SK-N-SH (cell line): Measurements from ENCODE around the gene TREML4. TPM values are rescaled to one million over a fixed set of nuclear protein-coding genes. Genes with fewer than 3 reads are reported as not detected.

Experiments used
- CTCF ChIA-PET: fragments of 300-600, 350-600 bp; formaldehyde crosslinking; extraction: SDS; loops from one replicate; lab custom pipeline; 2021; lab: Yijun Ruan, JAX
- POLR2A ChIA-PET: fragments of 350-600 bp; sonication (Branson Sonifier 250); formaldehyde crosslinking; extraction: SDS; loops from one replicate; lab custom pipeline; 2020; ENCODE audit warnings: antibody characterized with exemption, inconsistent platforms; lab: Yijun Ruan, JAX
- DNase-seq: peaks from one replicate; pipeline ENCODE4 v3.0.0; 2012
- H2AFZ ChIP-seq: fragments of 200-600 bp; sonication (generic); 2 replicates; pipeline ENCODE4 v1.8.1; 2016; ENCODE audit warnings: antibody characterized with exemption, mild to moderate bottlenecking, low read depth
- H3F3A ChIP-seq: fragments of 200-600 bp; sonication (generic); replicated peaks from 2 replicates; pipeline ENCODE3; 2016; ENCODE audit warnings: antibody characterized with exemption, mild to moderate bottlenecking; ENCODE audit not compliant: insufficient read depth
- H3K27ac ChIP-seq, 2 experiments: fragments of 200-500 bp in 1 of 2; fragments of 200-600 bp in 1 of 2; sonication (Bioruptor generic) in 1 of 2; sonication (generic), shearing (Covaris generic) in 1 of 2; 2 replicates each; pipeline versions ENCODE4 v1.5.1 to v1.6.1; 2014 to 2016; ENCODE audit warnings: low read depth in 2 of 2, inconsistent platforms in 1 of 2, low read length in 1 of 2, mild to moderate bottlenecking in 1 of 2, mixed read lengths in 1 of 2
- H3K27me3 ChIP-seq: fragments of 200-600 bp; sonication (generic), shearing (Covaris generic); 2 replicates; pipeline ENCODE4 v1.6.1; 2016; ENCODE audit warnings: mixed run types; ENCODE audit not compliant: insufficient read depth
- H3K36me3 ChIP-seq, 2 experiments: fragments of 200-500 bp in 1 of 2; fragments of 200-600 bp in 1 of 2; sonication (Bioruptor generic) in 1 of 2; sonication (generic) in 1 of 2; replicated peaks in 1 of 2; 2 replicates each; pipeline versions ENCODE3 to v1.5.1; 2014 to 2016; ENCODE audit warnings: low read length in 1 of 2, mild to moderate bottlenecking in 1 of 2; ENCODE audit not compliant: insufficient read depth in 2 of 2, control insufficient read depth in 1 of 2
- H3K4me1 ChIP-seq, 2 experiments: fragments of 200-500 bp in 1 of 2; fragments of 200-600 bp in 1 of 2; sonication (Bioruptor generic) in 1 of 2; sonication (generic), shearing (Covaris generic) in 1 of 2; 2 replicates each; pipeline versions ENCODE4 v1.5.1 to v1.6.1; 2014 to 2016; ENCODE audit warnings: low read depth in 1 of 2, low read length in 1 of 2, mixed run types in 1 of 2; ENCODE audit not compliant: insufficient read depth in 2 of 2, control insufficient read depth in 1 of 2
- H3K4me2 ChIP-seq: fragments of 200-600 bp; sonication (generic), shearing (Covaris generic); 2 replicates; pipeline ENCODE4 v1.6.1; 2017; ENCODE audit warnings: mixed run types
- H3K4me3 ChIP-seq, 2 experiments: fragments of 200-500 bp in 1 of 2; fragments of 200-600 bp in 1 of 2; sonication (Bioruptor generic) in 1 of 2; sonication (generic), shearing (Covaris generic) in 1 of 2; 2 replicates each; pipeline versions ENCODE4 v1.5.1 to v1.8.1; 2014 to 2016; ENCODE audit warnings: low read depth in 2 of 2, inconsistent platforms in 1 of 2, low read length in 1 of 2, mild to moderate bottlenecking in 1 of 2, mixed read lengths in 1 of 2, moderate library complexity in 1 of 2
- H3K79me2 ChIP-seq: fragments of 200-600 bp; sonication (generic); 2 replicates; pipeline ENCODE4 v1.8.1; 2017; ENCODE audit warnings: mild to moderate bottlenecking; ENCODE audit not compliant: insufficient read depth
- H3K9ac ChIP-seq: fragments of 200-600 bp; sonication (generic); 2 replicates; pipeline ENCODE4 v1.6.1; 2017; ENCODE audit warnings: mixed run types
- H3K9me2 ChIP-seq: fragments of 200-600 bp; sonication (generic); 2 replicates; pipeline ENCODE4 v1.6.1; 2017; ENCODE audit warnings: mixed run types
- H3K9me3 ChIP-seq: fragments of 200-600 bp; sonication (generic); 2 replicates; pipeline ENCODE4 v1.6.1; 2017; ENCODE audit warnings: mixed run types, mild to moderate bottlenecking, moderate library complexity
- H4K20me1 ChIP-seq: fragments of 200-600 bp; sonication (generic); 2 replicates; pipeline ENCODE4 v1.6.1; 2017; ENCODE audit warnings: mild to moderate bottlenecking, mixed run types; ENCODE audit not compliant: insufficient read depth
- CTCF ChIP-seq: fragments of 200-600 bp; sonication (generic); IDR thresholded peaks from 2 replicates; pipeline ENCODE4 v1.6.1; 2017; ENCODE audit warnings: antibody characterized with exemption, mild to moderate bottlenecking, moderate library complexity
- EZH2phosphoT487 ChIP-seq: fragments of 200-600 bp; sonication (generic); IDR thresholded peaks from 2 replicates; pipeline ENCODE4 v1.6.1; 2017; ENCODE audit warnings: low read depth, mixed run types, mild to moderate bottlenecking, antibody characterized with exemption, moderate library complexity, borderline replicate concordance
- FOSL2 ChIP-seq: IDR thresholded peaks from 2 replicates; pipeline ENCODE4 v1.4.0; 2012; ENCODE audit warnings: low read depth, mild to moderate bottlenecking, moderate library complexity, borderline replicate concordance
- FOXJ3 ChIP-seq: sonication (generic); formaldehyde crosslinking; IDR thresholded peaks from 2 replicates; pipeline ENCODE4 v1.5.1; 2020; ENCODE audit warnings: mild to moderate bottlenecking, missing genetic modification reagents
- FOXM1 ChIP-seq: IDR thresholded peaks from 2 replicates; pipeline ENCODE4 v1.4.0; 2012; ENCODE audit warnings: low read depth, mild to moderate bottlenecking
- GABPA ChIP-seq: IDR thresholded peaks from 2 replicates; pipeline ENCODE4 v1.4.0; 2012; ENCODE audit warnings: low read depth, mild to moderate bottlenecking
- MXI1 ChIP-seq: IDR thresholded peaks from 2 replicates; pipeline ENCODE4 v1.6.1; 2012; ENCODE audit warnings: mild to moderate bottlenecking, low read depth, low read length, improper control_type of control experiment
- NFIC ChIP-seq: IDR thresholded peaks from 2 replicates; pipeline ENCODE4 v1.4.0; 2012; ENCODE audit warnings: borderline replicate concordance
- POLR2AphosphoS5 ChIP-seq: IDR thresholded peaks from 2 replicates; pipeline ENCODE4 v1.6.1; 2012; ENCODE audit warnings: low read depth, low read length
- SIN3A ChIP-seq: IDR thresholded peaks from 2 replicates; pipeline ENCODE4 v1.6.1; 2012; ENCODE audit warnings: low read depth, mild to moderate bottlenecking, low read length, moderate library complexity, borderline replicate concordance
- SMC3 ChIP-seq: IDR thresholded peaks from 2 replicates; pipeline ENCODE4 v1.6.1; 2012; ENCODE audit warnings: low read depth, low read length, improper control_type of control experiment
- WGBS: methylation state at CpG from one replicate; pipeline ENCODE4 v1.1.6; 2017; ENCODE audit warnings: low lambda C conversion rate; 5-methylcytosine and 5-hydroxymethylcytosine counted together
- polyA plus RNA-seq, 3 experiments: library from polyadenylated mRNA; depleted of rRNA; stranded (reverse); fragments of >200 nt; gene quantifications; 2 replicates each; pipeline ENCODE4 v1.2.3, GENCODE V29; 2012
- TF ChIP-seq, protein P1 (sequence below): IDR thresholded peaks from 2 replicates; pipeline ENCODE4 v1.6.1; 2012; ENCODE audit warnings: mild to moderate bottlenecking, low read depth, low read length, moderate library complexity
- TF ChIP-seq, protein P2 (sequence below): fragments of 150-350 bp; IDR thresholded peaks from 2 replicates; pipeline ENCODE4 v1.6.1; 2016; ENCODE audit warnings: mild to moderate bottlenecking, low read depth, low read length
- TF ChIP-seq, protein P3 (sequence below): IDR thresholded peaks from 2 replicates; pipeline ENCODE4 v1.4.0; 2012; ENCODE audit warnings: low read depth
- TF ChIP-seq, protein P4 (sequence below): IDR thresholded peaks from 2 replicates; pipeline ENCODE4 v1.4.0; 2012; ENCODE audit warnings: low read depth, borderline replicate concordance

The TREML4 gene
- polyA plus RNA-seq, 1 of the 3 experiments (the other 2 are of a cell fraction): not detected

DNA sequence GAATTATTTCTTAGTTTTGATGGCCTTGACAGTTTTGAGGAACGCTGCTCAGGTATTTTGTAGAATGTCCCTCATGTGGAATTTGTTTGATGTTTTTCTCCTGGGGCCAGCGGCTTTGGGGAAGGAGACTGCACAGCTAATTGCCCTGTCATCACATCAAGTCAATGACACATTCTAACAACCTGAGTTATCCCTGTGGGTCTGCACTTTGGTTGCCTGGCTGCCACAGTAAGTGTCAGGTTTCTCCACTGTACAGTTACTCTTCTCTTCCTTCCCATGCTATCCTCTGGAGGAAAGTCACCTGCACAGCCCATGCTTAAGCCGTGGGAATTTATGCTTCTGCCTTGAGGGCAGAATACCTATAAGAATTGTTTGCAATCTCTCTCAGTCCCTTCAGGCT is 1.4 kb upstream of the TREML4 start:
- Histone ChIP-seq H4K20me1 (no peaks in the 10 kb centered on the region), H3K27ac (no peak overlapping the region), H3K9ac (no peak overlapping the region), H3K4me2 (no peak overlapping the region), H3F3A (no peaks in the 10 kb centered on the region), H3K27me3 (peaks cover 9% of the 10 kb centered on the region; the same call in 1 of the 2 replicates), H3K9me3 (no peaks in the 10 kb centered on the region), H3K4me3 (no peak overlapping the region), H3K79me2 (no peaks in the 10 kb centered on the region), H3K9me2 (no peaks in the 10 kb centered on the region), H3K4me1 (no peaks in the 10 kb centered on the region), H3K36me3 (no peaks in the 10 kb centered on the region), H2AFZ (no peak overlapping the region)
- ChIA-PET CTCF (no interaction called here), POLR2A (no interaction called here)
- WGBS: 0% methylated on average over 3 of the region's 3 CpGs
- TF ChIP-seq, protein P1, sequence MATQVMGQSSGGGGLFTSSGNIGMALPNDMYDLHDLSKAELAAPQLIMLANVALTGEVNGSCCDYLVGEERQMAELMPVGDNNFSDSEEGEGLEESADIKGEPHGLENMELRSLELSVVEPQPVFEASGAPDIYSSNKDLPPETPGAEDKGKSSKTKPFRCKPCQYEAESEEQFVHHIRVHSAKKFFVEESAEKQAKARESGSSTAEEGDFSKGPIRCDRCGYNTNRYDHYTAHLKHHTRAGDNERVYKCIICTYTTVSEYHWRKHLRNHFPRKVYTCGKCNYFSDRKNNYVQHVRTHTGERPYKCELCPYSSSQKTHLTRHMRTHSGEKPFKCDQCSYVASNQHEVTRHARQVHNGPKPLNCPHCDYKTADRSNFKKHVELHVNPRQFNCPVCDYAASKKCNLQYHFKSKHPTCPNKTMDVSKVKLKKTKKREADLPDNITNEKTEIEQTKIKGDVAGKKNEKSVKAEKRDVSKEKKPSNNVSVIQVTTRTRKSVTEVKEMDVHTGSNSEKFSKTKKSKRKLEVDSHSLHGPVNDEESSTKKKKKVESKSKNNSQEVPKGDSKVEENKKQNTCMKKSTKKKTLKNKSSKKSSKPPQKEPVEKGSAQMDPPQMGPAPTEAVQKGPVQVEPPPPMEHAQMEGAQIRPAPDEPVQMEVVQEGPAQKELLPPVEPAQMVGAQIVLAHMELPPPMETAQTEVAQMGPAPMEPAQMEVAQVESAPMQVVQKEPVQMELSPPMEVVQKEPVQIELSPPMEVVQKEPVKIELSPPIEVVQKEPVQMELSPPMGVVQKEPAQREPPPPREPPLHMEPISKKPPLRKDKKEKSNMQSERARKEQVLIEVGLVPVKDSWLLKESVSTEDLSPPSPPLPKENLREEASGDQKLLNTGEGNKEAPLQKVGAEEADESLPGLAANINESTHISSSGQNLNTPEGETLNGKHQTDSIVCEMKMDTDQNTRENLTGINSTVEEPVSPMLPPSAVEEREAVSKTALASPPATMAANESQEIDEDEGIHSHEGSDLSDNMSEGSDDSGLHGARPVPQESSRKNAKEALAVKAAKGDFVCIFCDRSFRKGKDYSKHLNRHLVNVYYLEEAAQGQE: no peak
- TF ChIP-seq, protein P2, sequence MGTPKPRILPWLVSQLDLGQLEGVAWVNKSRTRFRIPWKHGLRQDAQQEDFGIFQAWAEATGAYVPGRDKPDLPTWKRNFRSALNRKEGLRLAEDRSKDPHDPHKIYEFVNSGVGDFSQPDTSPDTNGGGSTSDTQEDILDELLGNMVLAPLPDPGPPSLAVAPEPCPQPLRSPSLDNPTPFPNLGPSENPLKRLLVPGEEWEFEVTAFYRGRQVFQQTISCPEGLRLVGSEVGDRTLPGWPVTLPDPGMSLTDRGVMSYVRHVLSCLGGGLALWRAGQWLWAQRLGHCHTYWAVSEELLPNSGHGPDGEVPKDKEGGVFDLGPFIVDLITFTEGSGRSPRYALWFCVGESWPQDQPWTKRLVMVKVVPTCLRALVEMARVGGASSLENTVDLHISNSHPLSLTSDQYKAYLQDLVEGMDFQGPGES: no peak
- no peak for TF ChIP-seq SMC3
- TF ChIP-seq, protein P3, sequence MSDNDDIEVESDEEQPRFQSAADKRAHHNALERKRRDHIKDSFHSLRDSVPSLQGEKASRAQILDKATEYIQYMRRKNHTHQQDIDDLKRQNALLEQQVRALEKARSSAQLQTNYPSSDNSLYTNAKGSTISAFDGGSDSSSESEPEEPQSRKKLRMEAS: no peak
- TF ChIP-seq FOXJ3: no peak
- TF ChIP-seq FOSL2: no peak
- no peak for TF ChIP-seq MXI1
- TF ChIP-seq GABPA: no peak
- no peak for TF ChIP-seq FOXM1
- TF ChIP-seq POLR2AphosphoS5: no peak
- TF ChIP-seq EZH2phosphoT487: no peak
- TF ChIP-seq CTCF: no peak
- TF ChIP-seq, protein P4, sequence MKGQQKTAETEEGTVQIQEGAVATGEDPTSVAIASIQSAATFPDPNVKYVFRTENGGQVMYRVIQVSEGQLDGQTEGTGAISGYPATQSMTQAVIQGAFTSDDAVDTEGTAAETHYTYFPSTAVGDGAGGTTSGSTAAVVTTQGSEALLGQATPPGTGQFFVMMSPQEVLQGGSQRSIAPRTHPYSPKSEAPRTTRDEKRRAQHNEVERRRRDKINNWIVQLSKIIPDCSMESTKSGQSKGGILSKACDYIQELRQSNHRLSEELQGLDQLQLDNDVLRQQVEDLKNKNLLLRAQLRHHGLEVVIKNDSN: no peak
- no peak for TF ChIP-seq SIN3A
- TF ChIP-seq NFIC: no peak
- DNase-seq: no peak
